ENCODE data around the gene SMIM7.
"Not testable (repeated sequence)": the region's sequence is repeated elsewhere in the genome, so short reads cannot be mapped to it uniquely, and the experiment has no call there.

The SMIM7 gene

GRCh38 chr19:16654140-16654539, 5.8 kb downstream of the SMIM7 start:
- FAIRE-seq: no peak

GRCh38 chr19:16652854-16653253, 7.1 kb downstream of the SMIM7 start:
- FAIRE-seq: no peak

- FAIRE-seq: not testable (repeated sequence)
Observed at GRCh38 chr19:16651421-16652188, 8.3 kb downstream of the SMIM7 start.

- FAIRE-seq: no peak
Observed at GRCh38 chr19:16650821-16651220, 9.1 kb downstream of the SMIM7 start.

- FAIRE-seq: no peak
Observed at GRCh38 chr19:16649734-16650133, 10.2 kb downstream of the SMIM7 start.

- no peak for FAIRE-seq
Observed at GRCh38 chr19:16645140-16645539, 14.8 kb downstream of the SMIM7 start.

- FAIRE-seq: no peak
Observed at GRCh38 chr19:16641695-16642094, 18.2 kb downstream of the SMIM7 start.

GRCh38 chr19:16640951-16641350, 19.0 kb downstream of the SMIM7 start:
- FAIRE-seq: no peak

GRCh38 chr19:16638666-16639065, 21.3 kb downstream of the SMIM7 start:
- no peak for FAIRE-seq

GRCh38 chr19:16637535-16637934, 22.4 kb downstream of the SMIM7 start:
- FAIRE-seq: no peak

GRCh38 chr19:16631465-16631864, 28.5 kb downstream of the SMIM7 start:
- FAIRE-seq: no peak

- no peak for FAIRE-seq
Observed at GRCh38 chr19:16628984-16629691, 30.8 kb downstream of the SMIM7 start.

GRCh38 chr19:16628183-16628983, 31.6 kb downstream of the SMIM7 start, which contains the start of gene MED26:
TSS of gene MED26 (minus strand) at chr19:16628204. CDS start at chr19:16627943, 261 bp downstream.
- FAIRE-seq: no peak

- no peak for FAIRE-seq
Observed at GRCh38 chr19:16627928-16628182, 32.1 kb downstream of the SMIM7 start.

- no peak for FAIRE-seq
Observed at GRCh38 chr19:16627193-16627927, 32.6 kb downstream of the SMIM7 start.

GRCh38 chr19:16626796-16627192, 33.1 kb downstream of the SMIM7 start:
- FAIRE-seq: no peak

- FAIRE-seq: no peak
Observed at GRCh38 chr19:16625163-16625958, 34.6 kb downstream of the SMIM7 start.

GRCh38 chr19:16624236-16624635, 35.7 kb downstream of the SMIM7 start:
- no peak for FAIRE-seq

GRCh38 chr19:16623576-16623975, 36.4 kb downstream of the SMIM7 start:
- FAIRE-seq: no peak

GRCh38 chr19:16623066-16623465, 36.9 kb downstream of the SMIM7 start:
- FAIRE-seq: no peak

GRCh38 chr19:16621165-16621800, 38.7 kb downstream of the SMIM7 start:
- FAIRE-seq: no peak

GRCh38 chr19:16620584-16620983, 39.4 kb downstream of the SMIM7 start:
- no peak for FAIRE-seq
